ENCODE results near the gene G3BP2. TPM values are rescaled to one million over a fixed set of nuclear protein-coding genes. Genes with fewer than 3 reads are reported as not detected.
A peak's percentile ranks its signal among the peaks of the same experiment; 100 is the strongest.
"Not testable (repeated sequence)": the region's sequence is repeated elsewhere in the genome, so short reads cannot be mapped to it uniquely, and the experiment has no call there.

Gene G3BP2
- total and polyA plus RNA-seq, 7 donors, result 34.8 to 219 (median 142) TPM

- peak overlapping the region; percentile 87 for H3K27ac ChIP-seq
- peaks cover 0 to 9% of the 10 kb centered on the region in 2 donors for H3K36me3 ChIP-seq (ENCODE audit: insufficient read depth in 1 of 2, low read depth in 1 of 2)
- H3K27me3 ChIP-seq (ENCODE audit: insufficient read depth in 3 of 3, low read length in 2 of 3), result no peaks in the 10 kb centered on the region
- TF ChIP-seq, protein P1, sequence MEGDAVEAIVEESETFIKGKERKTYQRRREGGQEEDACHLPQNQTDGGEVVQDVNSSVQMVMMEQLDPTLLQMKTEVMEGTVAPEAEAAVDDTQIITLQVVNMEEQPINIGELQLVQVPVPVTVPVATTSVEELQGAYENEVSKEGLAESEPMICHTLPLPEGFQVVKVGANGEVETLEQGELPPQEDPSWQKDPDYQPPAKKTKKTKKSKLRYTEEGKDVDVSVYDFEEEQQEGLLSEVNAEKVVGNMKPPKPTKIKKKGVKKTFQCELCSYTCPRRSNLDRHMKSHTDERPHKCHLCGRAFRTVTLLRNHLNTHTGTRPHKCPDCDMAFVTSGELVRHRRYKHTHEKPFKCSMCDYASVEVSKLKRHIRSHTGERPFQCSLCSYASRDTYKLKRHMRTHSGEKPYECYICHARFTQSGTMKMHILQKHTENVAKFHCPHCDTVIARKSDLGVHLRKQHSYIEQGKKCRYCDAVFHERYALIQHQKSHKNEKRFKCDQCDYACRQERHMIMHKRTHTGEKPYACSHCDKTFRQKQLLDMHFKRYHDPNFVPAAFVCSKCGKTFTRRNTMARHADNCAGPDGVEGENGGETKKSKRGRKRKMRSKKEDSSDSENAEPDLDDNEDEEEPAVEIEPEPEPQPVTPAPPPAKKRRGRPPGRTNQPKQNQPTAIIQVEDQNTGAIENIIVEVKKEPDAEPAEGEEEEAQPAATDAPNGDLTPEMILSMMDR (IDR thresholded peaks at IDR 0.05), result no peak
- no peaks in the 10 kb centered on the region for H3K9me3 ChIP-seq
- no peak overlapping the region for H3K4me3 ChIP-seq
- H3K4me1 ChIP-seq, result peaks cover 4% of the 10 kb centered on the region
- ATAC-seq (no peak), DNase-seq (no peak)
- 66 to 76% (median 70%) methylated on average over 2 of the region's 2 CpGs for WGBS, 3 donors
- intact Hi-C loops (cut with DNase I), result no loop called here
These were observed 25.7 kb upstream of the G3BP2 start for GRCh38 chr4:75698963-75699228.

GRCh38 chr4:75698162-75698962 is 25.2 kb upstream of the G3BP2 start:
- H3K4me3 ChIP-seq, result no peak overlapping the region
- intact Hi-C loops (cut with DNase I), result no loop called here
- no peak for DNase-seq
- no peaks in the 10 kb centered on the region for H3K27me3 ChIP-seq (ENCODE audit: insufficient read depth in 3 of 3, low read length in 2 of 3)
- peaks cover 4% of the 10 kb centered on the region for H3K4me1 ChIP-seq
- H3K9me3 ChIP-seq, result no peaks in the 10 kb centered on the region
- TF ChIP-seq, protein P1 (IDR thresholded peaks at IDR 0.05), result no peak
- peak overlapping the region; percentile 87 for H3K27ac ChIP-seq
- ATAC-seq, result no peak
- 61 to 78% (median 65%) methylated on average over 6 of the region's 6 CpGs for WGBS, 3 donors
- H3K36me3 ChIP-seq (ENCODE audit: insufficient read depth in 1 of 2, low read depth in 1 of 2), result peaks cover 0 to 13% of the 10 kb centered on the region in 2 donors

DNA sequence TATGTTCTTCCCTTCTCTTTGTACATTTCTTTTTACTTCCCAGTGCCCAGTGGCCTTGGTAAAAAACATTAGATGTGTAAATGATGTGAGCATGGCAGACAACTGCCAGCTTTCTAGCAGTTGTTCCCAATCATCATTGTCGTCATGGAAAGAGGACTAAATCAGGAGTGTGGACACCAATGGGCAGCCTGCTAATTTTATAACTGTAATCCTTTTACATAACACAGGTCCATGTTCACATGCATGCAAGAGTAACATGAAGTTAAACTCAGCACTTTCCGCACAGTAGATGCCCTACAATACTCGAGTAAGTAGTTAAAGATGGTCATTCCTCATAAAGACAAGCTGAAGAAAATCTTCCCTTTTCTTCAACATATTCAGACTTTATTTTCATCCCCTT is 23.4 kb upstream of the G3BP2 start:
- ATAC-seq, result peak; percentile 78 to 83 (median 81)
- intact Hi-C loops (cut with DNase I), result no loop called here

DNA sequence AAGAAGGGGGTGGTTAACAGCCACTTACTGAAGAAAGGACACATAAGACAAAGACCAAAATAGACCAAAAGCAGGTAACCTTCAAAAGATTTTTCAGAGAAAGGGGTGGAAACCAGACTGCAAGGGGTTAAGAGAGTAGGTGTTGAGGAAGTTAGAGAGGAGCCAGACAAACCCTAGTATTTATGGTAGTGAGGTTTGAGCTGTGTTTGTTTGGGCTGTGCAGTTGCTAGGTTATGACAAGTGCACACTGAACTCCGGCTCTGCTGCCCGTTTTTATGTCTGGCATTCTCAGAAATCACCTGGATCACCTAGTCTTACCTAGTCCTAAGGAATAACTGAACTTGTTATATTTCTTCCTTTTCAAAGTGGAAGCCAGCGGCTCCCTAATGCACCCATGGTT is 22.9 kb upstream of the G3BP2 start:
- ATAC-seq, result peak; percentile 36 to 57 (median 51)
- Histone ChIP-seq H3K9me3 (no peaks in the 10 kb centered on the region), H3K36me3 (ENCODE audit: insufficient read depth in 1 of 2, low read depth in 1 of 2) (peaks cover 0 to 13% of the 10 kb centered on the region in 2 donors), H3K27me3 (ENCODE audit: insufficient read depth in 3 of 3, low read length in 2 of 3) (no peaks in the 10 kb centered on the region), H3K27ac (peak overlapping the region; percentile 87), H3K4me1 (peaks cover 4% of the 10 kb centered on the region), H3K4me3 (no peak overlapping the region)
- intact Hi-C loops (cut with DNase I), result no loop called here
- 22 to 29% (median 26%) methylated on average over 3 of the region's 3 CpGs for WGBS, 3 donors
- TF ChIP-seq, protein P1 (IDR thresholded peaks at IDR 0.05), result no peak
- no peak for DNase-seq

More for the DNA sequence above, 23.4 kb upstream of the G3BP2 start:
- TF ChIP-seq, protein P1 (IDR thresholded peaks at IDR 0.05), result no peak
- Histone ChIP-seq H3K4me3 (no peak overlapping the region), H3K4me1 (peaks cover 4% of the 10 kb centered on the region), H3K36me3 (ENCODE audit: insufficient read depth in 1 of 2, low read depth in 1 of 2) (peaks cover 0 to 13% of the 10 kb centered on the region in 2 donors), H3K27ac (peak overlapping the region; percentile 87), H3K27me3 (ENCODE audit: insufficient read depth in 3 of 3, low read length in 2 of 3) (no peaks in the 10 kb centered on the region), H3K9me3 (no peaks in the 10 kb centered on the region)
- 37 to 38% (median 38%) methylated on average over 3 of the region's 3 CpGs for WGBS, 3 donors
- no peak for DNase-seq

DNA sequence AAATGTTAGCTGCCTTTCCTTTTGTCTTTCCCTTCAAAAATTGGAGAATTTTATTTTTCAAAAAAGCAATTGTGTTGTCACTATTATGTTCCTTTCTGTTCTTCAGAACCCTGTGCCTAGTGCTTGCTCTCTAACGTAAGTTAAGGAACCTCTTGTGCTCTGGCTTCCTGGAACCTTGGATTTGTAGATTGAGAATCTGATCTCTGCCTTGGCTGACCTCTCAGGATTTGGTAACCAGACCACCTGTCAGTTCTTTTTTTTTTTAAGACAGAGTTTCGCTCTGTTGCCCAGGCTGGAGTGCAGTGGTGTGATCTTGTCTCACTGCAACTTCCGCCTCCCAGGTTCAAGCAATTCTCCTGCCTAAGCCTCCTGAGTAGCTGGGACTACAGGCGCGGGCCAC is 18.9 kb upstream of the G3BP2 start:
- DNase-seq; H3K4me1 ChIP-seq; H3K9me3 ChIP-seq; H3K27me3 ChIP-seq (ENCODE audit: insufficient read depth in 3 of 3, low read length in 2 of 3); intact Hi-C loops (cut with DNase I): not testable (repeated sequence)
- peaks cover 0 to 18% of the 10 kb centered on the region in 2 donors for H3K36me3 ChIP-seq (ENCODE audit: insufficient read depth in 1 of 2, low read depth in 1 of 2)
- peak; percentile 67 to 81 (median 76) for ATAC-seq
- peak overlapping the region; percentile 87 for H3K27ac ChIP-seq
- WGBS, 3 donors, result 35 to 60% (median 49%) methylated on average over 5 of the region's 5 CpGs
- H3K4me3 ChIP-seq, result peak overlapping the region; percentile 29

DNA sequence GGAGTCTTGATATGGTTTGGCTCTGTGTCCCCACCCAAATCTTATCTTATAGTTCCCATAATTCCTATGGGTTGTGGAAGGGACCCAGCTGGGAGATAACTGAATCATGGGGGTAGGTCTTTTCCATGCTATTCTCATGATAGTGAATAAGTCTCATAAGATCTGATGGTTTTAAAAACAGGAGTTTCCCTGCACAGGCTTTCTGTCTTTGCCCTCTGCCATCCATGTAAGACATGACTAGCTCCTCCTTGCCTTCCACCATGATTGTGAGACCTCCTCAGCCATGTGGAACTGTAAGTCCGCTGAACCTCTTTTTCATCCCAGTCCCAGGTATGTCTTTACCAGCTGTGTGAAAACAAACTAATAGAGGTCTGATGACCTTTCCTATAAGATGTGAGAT is 13.9 kb upstream of the G3BP2 start:
- H3K27me3 ChIP-seq (ENCODE audit: insufficient read depth in 3 of 3, low read length in 2 of 3); H3K9me3 ChIP-seq; ATAC-seq; DNase-seq; H3K36me3 ChIP-seq (ENCODE audit: insufficient read depth in 1 of 2, low read depth in 1 of 2); H3K4me3 ChIP-seq; intact Hi-C loops (cut with DNase I): not testable (repeated sequence)
- 96 to 100% (median 97%) methylated on average over 1 of the region's 1 CpG for WGBS, 3 donors
- peak overlapping the region; percentile 18 for H3K27ac ChIP-seq
- peaks cover 11% of the 10 kb centered on the region for H3K4me1 ChIP-seq
